IPS-NIHi7 (cell line): ENCODE data around the gene ZCCHC18.
"Not testable (repeated sequence)": the region's sequence is repeated elsewhere in the genome, so short reads cannot be mapped to it uniquely, and the experiment has no call there.

Source experiments
- DNase-seq: peaks from one replicate; pipeline ENCODE4 v3.0.0; 2012; ENCODE audit warnings: mixed read lengths; ENCODE audit errors: extremely low spot score

Gene ZCCHC18

GRCh38 chrX:104112326-104112951 lies at the start of gene ZCCHC18:
Gene ZCCHC18 (plus strand): TSS chrX:104112523. CDS start chrX:104114112, 1,589 bp downstream.
- peak; percentile 95 for DNase-seq

- DNase-seq: not testable (repeated sequence)
These were observed 49.7 kb upstream of the ZCCHC18 start for GRCh38 chrX:104062636-104063035.

- DNase-seq: not testable (repeated sequence)
These were observed 36.4 kb upstream of the ZCCHC18 start, which contains the start of gene TMSB15C for GRCh38 chrX:104075778-104076445. Gene TMSB15C (minus strand): TSS chrX:104076236.

DNA sequence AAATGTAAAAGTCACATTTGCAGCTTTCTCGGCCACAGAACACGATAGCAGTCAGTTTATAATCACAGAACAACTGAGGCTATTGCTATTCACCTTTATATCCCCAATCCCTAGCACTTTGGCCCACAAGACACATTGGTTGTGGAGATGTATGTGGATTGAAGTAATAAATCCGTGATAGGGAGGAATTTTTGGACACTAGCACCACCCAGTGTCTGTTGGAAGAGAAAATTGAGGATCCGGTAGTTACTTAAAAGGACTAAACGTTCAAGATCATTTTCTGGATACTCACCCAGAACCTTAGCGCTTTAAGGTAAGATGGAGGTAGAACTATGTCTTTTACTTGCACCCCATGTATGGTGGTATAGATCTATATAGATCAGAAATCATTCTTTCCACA lies 34.5 kb upstream of the ZCCHC18 start:
- DNase-seq: not testable (repeated sequence)

DNA sequence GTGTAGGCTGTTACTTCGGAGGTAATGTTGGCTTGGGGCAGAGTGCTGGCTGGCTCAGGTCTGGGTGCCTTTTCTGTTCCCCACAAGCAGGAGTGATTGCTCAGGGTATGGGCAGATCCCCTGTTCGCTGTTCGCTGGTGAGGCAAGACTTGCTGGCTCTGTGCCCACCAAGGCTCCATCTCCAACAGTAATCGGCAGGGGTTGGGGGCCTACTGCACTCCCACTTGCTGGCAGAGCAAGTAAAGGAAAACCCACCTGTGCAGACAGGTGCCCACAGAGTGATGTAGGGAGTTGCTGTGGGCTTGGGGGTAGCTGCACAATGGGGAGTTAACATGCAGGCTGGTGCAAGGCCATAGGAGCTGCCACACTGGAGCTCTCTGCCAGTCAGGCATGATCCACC lies 28.3 kb upstream of the ZCCHC18 start:
- no peak for DNase-seq

GRCh38 chrX:104084534-104085277 lies 27.6 kb upstream of the ZCCHC18 start:
- no peak for DNase-seq

GRCh38 chrX:104085477-104085876 lies 26.8 kb upstream of the ZCCHC18 start:
- no peak for DNase-seq

DNA sequence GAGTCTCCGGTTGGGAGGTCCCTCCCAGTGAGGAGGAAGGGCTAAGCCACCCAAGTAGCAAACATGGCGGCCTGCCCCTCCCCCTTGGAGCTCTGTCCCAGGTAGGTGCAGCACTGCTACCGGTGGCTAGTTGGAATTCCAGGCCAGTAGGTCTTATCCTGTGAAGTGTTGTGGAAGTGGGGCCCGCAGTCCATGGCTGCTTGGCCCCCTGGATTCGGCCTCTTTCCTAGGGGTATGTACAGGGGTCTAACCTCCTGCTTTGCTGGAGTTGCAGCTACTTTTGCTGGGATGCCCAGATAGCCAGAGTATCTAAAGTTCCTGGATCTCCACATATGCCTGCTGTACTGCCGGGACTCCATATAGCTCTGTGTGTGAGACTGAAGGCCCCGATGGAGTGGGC lies 26.4 kb upstream of the ZCCHC18 start:
- no peak for DNase-seq

DNA sequence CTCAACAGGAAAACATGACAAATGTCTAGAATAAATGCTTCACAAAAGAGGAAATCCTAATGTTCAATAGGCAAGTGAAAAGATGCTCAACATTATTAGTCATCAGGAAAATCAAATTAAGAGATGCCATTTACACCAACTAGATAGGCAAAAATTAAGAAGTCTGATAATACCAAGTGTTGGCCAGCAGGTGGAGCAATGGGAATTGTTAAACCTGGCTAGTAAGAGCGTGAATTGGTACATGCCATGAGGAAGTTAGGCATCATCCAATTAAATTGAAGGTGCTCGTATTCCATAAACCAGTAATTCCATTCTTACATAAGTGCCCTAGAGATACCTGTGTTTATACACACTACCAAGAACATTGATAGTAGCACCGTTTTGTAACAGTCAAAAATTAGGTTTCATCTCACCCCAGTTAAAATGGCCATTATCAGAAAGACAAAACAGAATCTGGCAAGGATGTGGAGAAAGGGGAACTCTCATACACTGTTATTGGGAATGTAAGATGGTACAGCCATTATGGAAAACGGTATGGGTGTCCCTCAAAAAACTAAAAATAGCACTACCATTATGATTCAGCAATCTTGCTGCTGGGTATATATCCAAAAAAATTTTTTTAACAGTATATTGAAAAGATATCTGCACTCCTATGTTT lies 14.0 kb upstream of the ZCCHC18 start:
- DNase-seq: peak; percentile 56

DNA sequence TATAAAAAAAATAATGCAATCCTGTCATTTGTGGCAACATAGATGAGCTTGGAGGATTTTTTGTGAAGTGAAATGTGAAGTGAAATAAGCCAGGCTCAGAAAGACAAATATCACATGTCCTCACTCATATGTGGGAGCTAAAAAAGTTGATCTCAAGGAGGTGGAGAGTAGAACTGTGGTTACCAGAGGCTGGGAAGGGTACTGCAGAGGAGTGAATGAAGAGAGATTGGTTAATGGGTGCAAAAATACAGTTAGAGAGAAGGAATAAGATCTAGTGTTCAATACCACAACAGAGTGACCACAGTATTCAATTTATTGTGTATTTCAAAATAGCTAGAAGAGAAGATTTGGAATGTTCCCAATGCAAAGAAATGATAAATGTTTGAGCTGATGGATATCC lies 13.4 kb upstream of the ZCCHC18 start:
- no peak for DNase-seq

GRCh38 chrX:104104676-104105075 lies 7.6 kb upstream of the ZCCHC18 start:
- DNase-seq: no peak

- DNase-seq: no peak
These were observed 6.7 kb upstream of the ZCCHC18 start for GRCh38 chrX:104105330-104106262.

DNA sequence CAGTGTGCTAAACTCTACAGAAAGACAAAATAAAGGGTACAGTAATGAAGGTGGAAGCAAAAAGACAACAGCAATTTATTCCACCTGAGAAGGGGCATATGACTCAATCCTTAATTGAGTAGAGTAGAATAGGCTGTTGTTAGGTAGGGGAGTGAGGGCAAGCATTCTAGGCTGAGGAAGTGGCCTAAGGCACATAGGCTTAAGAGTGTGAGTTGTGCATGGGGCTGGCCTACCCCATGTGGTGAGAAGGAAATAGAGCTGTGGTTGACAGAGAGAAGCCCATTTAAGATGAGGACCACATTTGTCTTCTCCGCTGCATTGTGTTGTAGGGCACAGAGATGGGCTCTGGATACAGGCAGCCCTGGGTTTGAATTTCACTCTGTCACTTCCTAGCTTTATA lies 3.4 kb upstream of the ZCCHC18 start:
- no peak for DNase-seq

DNA sequence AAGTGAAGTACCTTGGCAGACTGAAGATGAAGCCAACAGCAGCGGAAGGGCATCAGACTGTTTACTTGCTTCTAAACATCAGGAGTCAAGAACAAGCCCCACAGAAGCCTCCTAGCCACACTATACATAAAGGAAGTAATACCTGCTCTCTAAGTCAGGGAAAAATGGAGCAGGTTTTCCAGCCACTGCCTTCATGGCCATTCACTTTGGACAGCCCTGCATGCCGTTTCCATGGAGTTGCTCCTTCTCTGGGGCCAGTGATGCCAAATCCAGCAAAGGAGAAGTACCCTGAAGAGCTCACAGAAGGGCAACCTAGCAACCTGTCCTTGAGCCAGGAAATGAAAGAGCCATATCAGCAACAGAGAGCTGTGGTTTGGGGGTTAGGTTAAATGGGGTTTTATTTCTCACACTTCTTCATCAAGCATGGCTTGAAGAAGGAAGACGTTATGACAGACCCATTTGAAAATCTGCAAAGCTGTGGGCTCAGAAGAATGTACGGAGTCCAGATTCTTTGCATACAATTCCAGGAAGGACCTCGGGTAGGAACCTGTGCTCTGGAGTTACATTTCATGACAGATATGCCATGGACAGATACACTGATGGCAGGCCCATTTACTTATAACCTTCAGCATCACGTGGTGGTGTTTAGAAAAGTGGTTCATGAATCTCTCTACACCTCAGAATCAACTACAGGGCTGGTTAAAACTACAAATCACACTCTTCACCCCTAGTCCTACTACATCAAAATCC lies 1.7 kb upstream of the ZCCHC18 start:
- not testable (repeated sequence) for DNase-seq

DNA sequence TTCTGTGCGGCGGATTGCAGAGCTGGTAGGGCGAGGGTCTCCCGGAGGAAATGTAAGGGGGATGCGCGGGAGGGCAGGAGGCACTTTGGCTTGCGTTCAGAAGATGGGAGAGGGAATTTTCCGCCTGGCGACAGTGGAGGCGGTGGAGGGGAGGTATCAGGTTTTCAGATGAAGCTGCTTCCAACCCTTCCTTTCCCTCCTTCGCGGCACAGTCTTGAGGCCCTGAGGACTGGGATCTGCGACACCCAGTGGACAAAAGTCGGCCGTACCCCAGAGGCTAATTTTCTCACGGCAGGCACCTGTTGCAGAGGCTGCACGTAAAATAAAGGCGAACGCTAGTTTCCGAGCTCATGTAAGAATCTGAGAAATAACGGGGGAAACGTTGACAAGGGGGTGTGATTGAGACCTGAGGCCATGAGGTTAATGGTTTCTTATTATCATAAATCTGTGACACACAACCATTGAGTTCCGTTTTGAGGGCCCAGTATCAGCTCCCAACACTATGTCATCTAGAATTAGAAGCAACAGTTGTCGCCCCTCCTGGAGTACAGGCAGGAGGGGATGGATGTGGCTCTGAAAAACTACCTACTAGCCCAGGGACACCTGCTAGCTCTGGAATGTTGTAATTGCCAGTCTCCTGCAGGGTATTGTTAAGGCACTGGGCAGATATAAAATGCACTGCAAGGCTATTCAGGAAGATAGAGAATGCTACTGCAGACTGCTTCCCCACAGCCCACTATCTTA lies 1.1 kb downstream of the ZCCHC18 start:
- DNase-seq: peak; percentile 71

GRCh38 chrX:104117759-104118158 lies 5.4 kb downstream of the ZCCHC18 start:
- no peak for DNase-seq

DNA sequence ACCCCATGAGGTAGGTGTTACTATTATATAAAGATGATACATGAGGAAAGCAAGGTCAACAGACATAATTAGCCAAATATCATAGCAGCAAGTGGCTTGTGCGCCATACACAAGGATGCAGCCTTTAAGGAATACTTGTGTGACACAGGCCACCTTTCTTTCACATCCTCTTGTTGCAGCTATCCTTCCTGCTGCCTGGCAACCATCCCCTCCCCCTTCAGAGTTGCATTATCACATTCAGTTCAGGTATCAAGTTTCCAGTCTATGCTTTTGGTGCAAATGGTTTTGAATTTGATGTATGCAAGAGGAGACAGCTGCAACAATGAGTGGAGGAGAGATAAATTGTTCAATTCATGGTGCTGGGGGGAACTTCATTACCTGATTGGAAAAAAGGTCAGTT lies 6.4 kb downstream of the ZCCHC18 start:
- DNase-seq: no peak

DNA sequence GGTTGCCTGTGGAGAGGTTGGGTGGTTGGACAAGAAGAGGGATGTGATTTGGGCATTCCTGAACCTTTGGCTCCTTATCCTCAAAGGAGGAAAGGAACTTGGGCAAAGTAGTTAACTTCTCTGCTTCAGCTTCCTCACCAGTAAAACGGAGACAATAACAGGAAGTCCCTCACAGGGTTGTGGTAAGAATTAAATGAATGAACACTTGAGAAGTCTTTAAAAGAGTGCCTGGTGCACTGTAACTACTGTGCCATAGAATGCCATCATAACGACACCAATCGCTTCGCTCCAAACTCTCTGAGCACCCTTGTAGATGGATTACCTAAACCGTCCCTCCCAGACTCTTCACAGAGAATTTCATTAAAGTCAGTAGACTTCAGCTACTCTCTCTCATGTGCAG lies 10.5 kb downstream of the ZCCHC18 start:
- DNase-seq: no peak

GRCh38 chrX:104126856-104127255 lies 14.5 kb downstream of the ZCCHC18 start:
- no peak for DNase-seq

DNA sequence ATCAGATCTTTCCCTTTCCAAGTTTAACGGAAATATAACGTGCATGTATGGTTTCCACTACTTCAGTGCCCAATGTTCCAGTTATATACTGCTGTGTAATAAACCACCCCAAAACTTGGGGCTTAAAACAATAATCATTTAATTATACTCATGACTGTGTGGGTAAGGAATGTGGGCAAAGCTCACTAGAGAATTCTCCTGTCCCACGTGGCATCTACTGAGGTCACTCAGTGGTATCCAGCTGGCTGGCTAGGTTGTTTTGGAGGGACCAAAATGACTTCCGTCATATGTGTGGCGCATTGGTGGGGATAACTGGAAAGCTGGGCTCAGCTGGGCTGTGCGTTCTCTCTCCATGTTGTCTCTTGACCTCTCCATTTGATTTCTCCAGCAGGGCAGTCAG lies 18.5 kb downstream of the ZCCHC18 start:
- no peak for DNase-seq
